ENCODE results near the gene SIRT5.

SIRT5 gene

GRCh38 chr6:13629459-13630116 is 55.2 kb downstream of the SIRT5 start:
- DNase-seq (ENCODE audit: low read depth in 1 of 2, low spot score in 1 of 2): no peak

GRCh38 chr6:13630499-13630898 is 56.1 kb downstream of the SIRT5 start:
- peak in 1 of 2 donors; percentile 11 for DNase-seq (ENCODE audit: low read depth in 1 of 2, low spot score in 1 of 2)

GRCh38 chr6:13633343-13633742 is 58.9 kb downstream of the SIRT5 start:
- DNase-seq (ENCODE audit: low read depth in 1 of 2, low spot score in 1 of 2): no peak

GRCh38 chr6:13635948-13636658 is 61.7 kb downstream of the SIRT5 start:
- DNase-seq (ENCODE audit: low read depth in 1 of 2, low spot score in 1 of 2): no peak

- DNase-seq (ENCODE audit: low read depth in 1 of 2, low spot score in 1 of 2): no peak
Measured at GRCh38 chr6:13638014-13638413, 63.6 kb downstream of the SIRT5 start.

- no peak for DNase-seq (ENCODE audit: low read depth in 1 of 2, low spot score in 1 of 2)
Measured at GRCh38 chr6:13638626-13639025, 64.2 kb downstream of the SIRT5 start.

- no peak for DNase-seq (ENCODE audit: low read depth in 1 of 2, low spot score in 1 of 2)
Measured at GRCh38 chr6:13641315-13641714, 66.9 kb downstream of the SIRT5 start.

GRCh38 chr6:13643125-13643524 is 68.7 kb downstream of the SIRT5 start:
- DNase-seq (ENCODE audit: low read depth in 1 of 2, low spot score in 1 of 2): no peak

GRCh38 chr6:13648850-13649249 is 74.4 kb downstream of the SIRT5 start:
- no peak for DNase-seq (ENCODE audit: low read depth in 1 of 2, low spot score in 1 of 2)

GRCh38 chr6:13649393-13649792 is 75.0 kb downstream of the SIRT5 start:
- no peak for DNase-seq (ENCODE audit: low read depth in 1 of 2, low spot score in 1 of 2)

GRCh38 chr6:13653296-13653695 is 78.9 kb downstream of the SIRT5 start:
- no peak for DNase-seq (ENCODE audit: low read depth in 1 of 2, low spot score in 1 of 2)

- DNase-seq (ENCODE audit: low read depth in 1 of 2, low spot score in 1 of 2): no peak
Measured at GRCh38 chr6:13654496-13654895, 80.1 kb downstream of the SIRT5 start.

GRCh38 chr6:13655700-13656099 is 81.3 kb downstream of the SIRT5 start:
- no peak for DNase-seq (ENCODE audit: low read depth in 1 of 2, low spot score in 1 of 2)

- DNase-seq (ENCODE audit: low read depth in 1 of 2, low spot score in 1 of 2): no peak
Measured at GRCh38 chr6:13660273-13660672, 85.9 kb downstream of the SIRT5 start.

GRCh38 chr6:13660893-13661292 is 86.5 kb downstream of the SIRT5 start:
- no peak for DNase-seq (ENCODE audit: low read depth in 1 of 2, low spot score in 1 of 2)

GRCh38 chr6:13661647-13662046 is 87.2 kb downstream of the SIRT5 start:
- DNase-seq (ENCODE audit: low read depth in 1 of 2, low spot score in 1 of 2): no peak

GRCh38 chr6:13662651-13663334 is 88.4 kb downstream of the SIRT5 start:
- no peak for DNase-seq (ENCODE audit: low read depth in 1 of 2, low spot score in 1 of 2)

- DNase-seq (ENCODE audit: low read depth in 1 of 2, low spot score in 1 of 2): no peak
Measured at GRCh38 chr6:13663986-13664385, 89.6 kb downstream of the SIRT5 start.

Data from activated CD4-positive, alpha-beta T cell treated with anti-CD3 and anti-CD28 coated beads, Interleukin-2, amount 50 U/mL, for 24 hours (primary cell).